ENCODE results near the gene GBGT1. TPM values are rescaled to one million over a fixed set of nuclear protein-coding genes. Genes with fewer than 3 reads are reported as not detected.
A peak's percentile ranks its signal among the peaks of the same experiment; 100 is the strongest.

Gene GBGT1
- total RNA-seq, 1 donor from 2014 or later: 32.8 TPM

- no peaks in the 10 kb centered on the region for H3K4me1 Mint-ChIP-seq
- H3K27ac Mint-ChIP-seq: no peak overlapping the region
- no peak for DNase-seq (ENCODE audit: low spot score in 2 of 2, unreplicated experiment in 2 of 2)
- no peaks in the 10 kb centered on the region for H3K9me3 Mint-ChIP-seq
- no peak for TF ChIP-seq CTCF (IDR thresholded peaks at IDR 0.05; ENCODE audit: unreplicated experiment)
- H3K36me3 Mint-ChIP-seq: peaks cover 28% of the 10 kb centered on the region
- H3K27me3 Mint-ChIP-seq (ENCODE audit: low read depth): no peaks in the 10 kb centered on the region
- no peak overlapping the region for H3K4me3 Mint-ChIP-seq
Observed at GRCh38 chr9:133104718-133105460, 58.8 kb downstream of the GBGT1 start.

- peaks cover 31% of the 10 kb centered on the region for H3K36me3 Mint-ChIP-seq
- no peak for TF ChIP-seq CTCF (IDR thresholded peaks at IDR 0.05; ENCODE audit: unreplicated experiment)
- H3K27me3 Mint-ChIP-seq (ENCODE audit: low read depth): no peaks in the 10 kb centered on the region
- DNase-seq (ENCODE audit: low spot score in 2 of 2, unreplicated experiment in 2 of 2): no peak
- no peaks in the 10 kb centered on the region for H3K4me1 Mint-ChIP-seq
- H3K27ac Mint-ChIP-seq: no peak overlapping the region
- H3K9me3 Mint-ChIP-seq: no peaks in the 10 kb centered on the region
- H3K4me3 Mint-ChIP-seq: no peak overlapping the region
Observed at GRCh38 chr9:133103987-133104505, 59.7 kb downstream of the GBGT1 start.

GRCh38 chr9:133103183-133103986, 60.3 kb downstream of the GBGT1 start:
- peaks cover 36% of the 10 kb centered on the region for H3K36me3 Mint-ChIP-seq
- peak in 1 of 2 experiments; percentile 74 for DNase-seq (ENCODE audit: low spot score in 2 of 2, unreplicated experiment in 2 of 2)

More at GRCh38 chr9:133103183-133103986, 60.3 kb downstream of the GBGT1 start:
- H3K4me1 Mint-ChIP-seq: no peaks in the 10 kb centered on the region
- H3K27ac Mint-ChIP-seq: no peak overlapping the region
- peak; percentile 95 for TF ChIP-seq CTCF (IDR thresholded peaks at IDR 0.05; ENCODE audit: unreplicated experiment)
- H3K9me3 Mint-ChIP-seq: no peaks in the 10 kb centered on the region
- no peak overlapping the region for H3K4me3 Mint-ChIP-seq
- no peaks in the 10 kb centered on the region for H3K27me3 Mint-ChIP-seq (ENCODE audit: low read depth)

Other genes with a start within 250 kb of the GBGT1 start
- gene TSC1, start 219.3 kb downstream of the GBGT1 start, total RNA-seq: 65.1 to 68.5 TPM (median 67.6 TPM) in 3 replicates
- gene GFI1B, start 185.2 kb downstream of the GBGT1 start, total RNA-seq: not detected in 3 replicates
- gene GTF3C5, start 132.9 kb downstream of the GBGT1 start, total RNA-seq: 80.0 to 85.3 TPM (median 80.2 TPM) in 3 replicates
- 4.3 to 5.0 TPM (median 4.6 TPM) in 3 replicates for gene CEL, start 101.9 kb downstream of the GBGT1 start, total RNA-seq
- 78.9 to 83.5 TPM (median 82.9 TPM) in 3 replicates for gene RALGDS, start 42.7 kb downstream of the GBGT1 start, total RNA-seq
- not detected in 3 replicates for gene OBP2B, start 45.3 kb upstream of the GBGT1 start, total RNA-seq
- 2.0 to 3.2 TPM (median 2.3 TPM) in 3 replicates for gene ABO, start 111.3 kb upstream of the GBGT1 start, total RNA-seq
- gene SURF6, start 172.3 kb upstream of the GBGT1 start, total RNA-seq: 22.8 to 25.6 TPM (median 24.9 TPM) in 3 replicates
- gene MED22, start 184.2 kb upstream of the GBGT1 start, total RNA-seq: 35.1 to 39.4 TPM (median 36.0 TPM) in 3 replicates
- gene RPL7A, start 184.3 kb upstream of the GBGT1 start, total RNA-seq: 2,220 to 2,356 TPM (median 2,311 TPM) in 3 replicates
- 29.4 to 31.4 TPM (median 30.0 TPM) in 3 replicates for gene SURF1, start 192.6 kb upstream of the GBGT1 start, total RNA-seq
- 10.3 to 12.7 TPM (median 12.1 TPM) in 3 replicates for gene SURF2, start 192.6 kb upstream of the GBGT1 start, total RNA-seq
- 147 to 152 TPM (median 149 TPM) in 3 replicates for gene SURF4, start 212.1 kb upstream of the GBGT1 start, total RNA-seq
- 6.6 to 7.5 TPM (median 6.7 TPM) in 3 replicates for gene STKLD1, start 212.5 kb upstream of the GBGT1 start, total RNA-seq

Measured in mesothelial cell of epicardium (in vitro differentiated cells).